DND-41 (cell line): Measurements from ENCODE around the gene TBC1D22A.
"Not testable (repeated sequence)": the region's sequence is repeated elsewhere in the genome, so short reads cannot be mapped to it uniquely, and the experiment has no call there.

Experiments used
- EZH2 ChIP-seq: IDR thresholded peaks from 3 replicates; pipeline ENCODE4 v1.6.1; 2012; ENCODE audit warnings: borderline replicate concordance, low read depth, mild to moderate bottlenecking, moderate library complexity, low read length, inconsistent platforms; ENCODE audit not compliant: severe bottlenecking
- TF ChIP-seq, protein P1 (sequence below): IDR thresholded peaks from 2 replicates; pipeline ENCODE4 v1.5.1; 2012; ENCODE audit warnings: borderline replicate concordance, low read length, moderate library complexity, mild to moderate bottlenecking; ENCODE audit not compliant: poor library complexity, severe bottlenecking; ENCODE audit errors: extremely low read depth

DNA sequence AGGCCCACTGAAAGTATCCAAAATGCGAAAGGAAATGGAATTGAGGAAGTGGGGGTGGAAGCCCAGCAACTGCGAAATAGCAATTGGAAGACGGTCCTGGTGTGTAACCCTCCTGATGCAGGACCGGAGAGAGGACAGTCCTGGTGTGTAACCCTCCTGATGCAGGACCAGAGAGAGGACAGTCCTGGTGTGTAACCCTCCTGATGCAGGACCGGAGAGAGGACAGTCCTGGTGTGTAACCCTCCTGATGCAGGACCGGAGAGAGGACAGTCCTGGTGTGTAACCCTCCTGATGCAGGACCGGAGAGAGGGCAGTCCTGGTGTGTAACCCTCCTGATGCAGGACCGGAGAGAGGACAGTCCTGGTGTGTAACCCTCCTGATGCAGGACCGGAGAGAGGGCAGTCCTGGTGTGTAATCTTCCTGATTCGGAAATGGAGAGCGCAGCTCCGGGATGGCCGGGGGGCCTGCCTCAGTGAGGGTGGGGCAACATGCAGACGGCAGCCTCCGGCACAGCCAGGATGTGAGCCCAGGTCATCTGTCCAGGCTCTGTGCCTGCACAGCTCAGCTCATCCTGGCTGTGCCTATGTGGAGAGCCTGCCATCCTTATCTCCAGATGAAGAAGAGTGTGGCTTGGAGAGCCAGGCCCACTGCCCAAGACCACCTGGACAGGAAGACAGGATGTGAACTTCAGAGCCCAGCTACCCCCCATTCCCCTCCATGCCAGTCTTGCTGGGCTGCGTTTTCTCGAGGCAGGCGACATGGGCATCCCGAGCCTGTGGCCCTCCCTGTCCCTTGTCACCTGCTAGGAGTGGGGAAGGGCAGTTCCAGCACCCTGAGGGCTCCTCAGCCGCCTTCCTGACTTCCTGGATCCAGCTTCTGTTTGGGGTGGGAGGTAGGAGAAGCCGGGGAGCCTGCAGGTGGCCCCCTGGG, 408.3 kb downstream of the TBC1D22A start:
- TF ChIP-seq, protein P1, sequence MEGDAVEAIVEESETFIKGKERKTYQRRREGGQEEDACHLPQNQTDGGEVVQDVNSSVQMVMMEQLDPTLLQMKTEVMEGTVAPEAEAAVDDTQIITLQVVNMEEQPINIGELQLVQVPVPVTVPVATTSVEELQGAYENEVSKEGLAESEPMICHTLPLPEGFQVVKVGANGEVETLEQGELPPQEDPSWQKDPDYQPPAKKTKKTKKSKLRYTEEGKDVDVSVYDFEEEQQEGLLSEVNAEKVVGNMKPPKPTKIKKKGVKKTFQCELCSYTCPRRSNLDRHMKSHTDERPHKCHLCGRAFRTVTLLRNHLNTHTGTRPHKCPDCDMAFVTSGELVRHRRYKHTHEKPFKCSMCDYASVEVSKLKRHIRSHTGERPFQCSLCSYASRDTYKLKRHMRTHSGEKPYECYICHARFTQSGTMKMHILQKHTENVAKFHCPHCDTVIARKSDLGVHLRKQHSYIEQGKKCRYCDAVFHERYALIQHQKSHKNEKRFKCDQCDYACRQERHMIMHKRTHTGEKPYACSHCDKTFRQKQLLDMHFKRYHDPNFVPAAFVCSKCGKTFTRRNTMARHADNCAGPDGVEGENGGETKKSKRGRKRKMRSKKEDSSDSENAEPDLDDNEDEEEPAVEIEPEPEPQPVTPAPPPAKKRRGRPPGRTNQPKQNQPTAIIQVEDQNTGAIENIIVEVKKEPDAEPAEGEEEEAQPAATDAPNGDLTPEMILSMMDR = not testable (repeated sequence)
- TF ChIP-seq EZH2 = not testable (repeated sequence)
